Smooth muscle cell (in vitro differentiated cells): Measurements from ENCODE around the gene CELA2B. TPM values are rescaled to one million over a fixed set of nuclear protein-coding genes. Genes with fewer than 3 reads are reported as not detected.
"Not testable (repeated sequence)": the region's sequence is repeated elsewhere in the genome, so short reads cannot be mapped to it uniquely, and the experiment has no call there.

Experiments
- DNase-seq: peaks from one replicate; lab custom pipeline; 2025; ENCODE audit not compliant: unreplicated experiment; lab: John Stamatoyannopoulos, UW
- H2AFZ ChIP-seq: fragments of 200-600 bp; sonication (generic); 2 replicates; pipeline ENCODE4 v1.6.0; 2016; ENCODE audit warnings: antibody characterized with exemption, low read depth, mild to moderate bottlenecking
- H3F3A ChIP-seq: fragments of 200-600 bp; sonication (generic); 2 replicates; pipeline ENCODE4 v1.6.0; 2017; ENCODE audit warnings: antibody characterized with exemption, low read depth
- H3K27ac ChIP-seq: fragments of 200-600 bp; sonication (generic); 2 replicates; pipeline ENCODE4 v1.5.1; 2016; ENCODE audit warnings: low read depth, mild to moderate bottlenecking
- H3K27me3 ChIP-seq: fragments of 200-600 bp; sonication (generic); 2 replicates; pipeline ENCODE4 v1.6.1; 2016; ENCODE audit warnings: low read depth, mild to moderate bottlenecking
- H3K36me3 ChIP-seq: fragments of 200-600 bp; sonication (generic); 2 replicates; pipeline ENCODE4 v1.5.1; 2016; ENCODE audit warnings: low read depth
- H3K4me1 ChIP-seq: fragments of 200-600 bp; sonication (generic); 2 replicates; pipeline ENCODE4 v1.5.1; 2016; ENCODE audit warnings: low read depth
- H3K4me2 ChIP-seq: fragments of 200-600 bp; sonication (generic); 2 replicates; pipeline ENCODE4 v1.6.0; 2016; ENCODE audit warnings: mild to moderate bottlenecking
- H3K4me3 ChIP-seq: fragments of 200-600 bp; sonication (generic); 2 replicates; pipeline ENCODE4 v1.5.1; 2016; ENCODE audit warnings: mild to moderate bottlenecking
- H3K79me2 ChIP-seq: fragments of 200-600 bp; sonication (generic); 2 replicates; pipeline ENCODE4 v1.6.0; 2016; ENCODE audit warnings: low read depth, mild to moderate bottlenecking
- H3K9ac ChIP-seq: fragments of 200-600 bp; sonication (generic); 2 replicates; pipeline ENCODE4 v1.6.0; 2016; ENCODE audit warnings: low read depth
- H3K9me3 ChIP-seq: fragments of 200-600 bp; sonication (generic); replicated peaks from 2 replicates; pipeline ENCODE4 v1.5.1; 2016; ENCODE audit warnings: low read depth
- H4K20me1 ChIP-seq: fragments of 200-600 bp; sonication (generic); 2 replicates; pipeline ENCODE4 v1.6.0; 2016; ENCODE audit warnings: low read depth
- CTCF ChIP-seq: fragments of 200-600 bp; sonication (generic); IDR thresholded peaks from 2 replicates; pipeline ENCODE4 v1.5.1; 2017; ENCODE audit warnings: borderline replicate concordance, mild to moderate bottlenecking, antibody characterized with exemption; ENCODE audit not compliant: insufficient read depth, poor library complexity, severe bottlenecking
- WGBS: methylation state at CpG from one replicate; pipeline ENCODE4 v1.1.7; 2016; ENCODE audit warnings: low lambda C conversion rate; 5-methylcytosine and 5-hydroxymethylcytosine counted together
- polyA plus RNA-seq: library from polyadenylated mRNA; unstranded; fragments of >200 nt; fragmentation: Nextera tagmentation; extraction: Ambion mirVana; gene quantifications from 2 replicates; pipeline ENCODE4 v1.2.1, GENCODE V29; 2016
- total RNA-seq: library from RNA; depleted of rRNA; stranded (reverse); fragments of >200 nt; gene quantifications from 2 replicates; pipeline ENCODE4 v1.2.3, GENCODE V29; 2014

CELA2B gene
- total and polyA plus RNA-seq, 2 experiments from 2014 or later: not detected

- H3K9ac ChIP-seq, H3F3A ChIP-seq, H3K27ac ChIP-seq, H3K9me3 ChIP-seq, H3K4me2 ChIP-seq, DNase-seq, H4K20me1 ChIP-seq, H3K36me3 ChIP-seq, H3K4me3 ChIP-seq, H3K79me2 ChIP-seq, H2AFZ ChIP-seq, H3K27me3 ChIP-seq, H3K4me1 ChIP-seq: not testable (repeated sequence)
- 92% methylated on average over 6 of the region's 6 CpGs for WGBS
Observed at GRCh38 chr1:15471723-15472122, 4.2 kb upstream of the CELA2B start.

- DNase-seq: no peak
- 87% methylated on average over 11 of the region's 11 CpGs for WGBS
- no peak overlapping the region for H3K4me3 ChIP-seq
- H3K79me2 ChIP-seq: no peaks in the 10 kb centered on the region
- no peaks in the 10 kb centered on the region for H3K4me1 ChIP-seq
- H3K9me3 ChIP-seq: no peaks in the 10 kb centered on the region
- H3K4me2 ChIP-seq: no peak overlapping the region
- no peaks in the 10 kb centered on the region for H3F3A ChIP-seq
- H3K27ac ChIP-seq: no peak overlapping the region
- no peak for TF ChIP-seq CTCF
- no peaks in the 10 kb centered on the region for H3K27me3 ChIP-seq
- no peak overlapping the region for H3K9ac ChIP-seq
- H4K20me1 ChIP-seq: no peaks in the 10 kb centered on the region
- no peaks in the 10 kb centered on the region for H3K36me3 ChIP-seq
- H2AFZ ChIP-seq: no peak overlapping the region
Observed at GRCh38 chr1:15472587-15472986, 3.3 kb upstream of the CELA2B start.

- WGBS: 88% methylated on average over 3 of the region's 3 CpGs
- Histone ChIP-seq H4K20me1 (no peaks in the 10 kb centered on the region), H3K27me3 (no peaks in the 10 kb centered on the region), H3K9ac (no peak overlapping the region), H3K4me3 (no peak overlapping the region), H3K27ac (no peak overlapping the region), H3K4me2 (no peak overlapping the region), H3K4me1 (no peaks in the 10 kb centered on the region), H3K36me3 (no peaks in the 10 kb centered on the region), H3K79me2 (no peaks in the 10 kb centered on the region), H2AFZ (no peak overlapping the region), H3K9me3 (no peaks in the 10 kb centered on the region), H3F3A (no peaks in the 10 kb centered on the region)
- TF ChIP-seq CTCF: no peak
- DNase-seq: no peak
Observed at GRCh38 chr1:15476927-15477326, 1.0 kb downstream of the CELA2B start.

- Histone ChIP-seq H3K4me2 (no peak overlapping the region), H3K27ac (no peak overlapping the region), H3K4me3 (no peak overlapping the region), H3F3A (no peaks in the 10 kb centered on the region), H3K4me1 (no peaks in the 10 kb centered on the region), H3K27me3 (no peaks in the 10 kb centered on the region), H4K20me1 (no peaks in the 10 kb centered on the region), H3K9me3 (no peaks in the 10 kb centered on the region), H3K9ac (no peak overlapping the region), H2AFZ (no peak overlapping the region), H3K36me3 (no peaks in the 10 kb centered on the region), H3K79me2 (no peaks in the 10 kb centered on the region)
- WGBS: 64% methylated on average over 5 of the region's 5 CpGs
- no peak for TF ChIP-seq CTCF
- no peak for DNase-seq
Observed at GRCh38 chr1:15477646-15478212, 1.8 kb downstream of the CELA2B start.
